Measurements from ENCODE around the gene CHCHD2. TPM values are rescaled to one million over a fixed set of nuclear protein-coding genes. Genes with fewer than 3 reads are reported as not detected.
"Not testable (repeated sequence)": the region's sequence is repeated elsewhere in the genome, so short reads cannot be mapped to it uniquely, and the experiment has no call there.

CHCHD2 gene
- total RNA-seq, 1 donor from 2014 or later = 268 TPM

DNA sequence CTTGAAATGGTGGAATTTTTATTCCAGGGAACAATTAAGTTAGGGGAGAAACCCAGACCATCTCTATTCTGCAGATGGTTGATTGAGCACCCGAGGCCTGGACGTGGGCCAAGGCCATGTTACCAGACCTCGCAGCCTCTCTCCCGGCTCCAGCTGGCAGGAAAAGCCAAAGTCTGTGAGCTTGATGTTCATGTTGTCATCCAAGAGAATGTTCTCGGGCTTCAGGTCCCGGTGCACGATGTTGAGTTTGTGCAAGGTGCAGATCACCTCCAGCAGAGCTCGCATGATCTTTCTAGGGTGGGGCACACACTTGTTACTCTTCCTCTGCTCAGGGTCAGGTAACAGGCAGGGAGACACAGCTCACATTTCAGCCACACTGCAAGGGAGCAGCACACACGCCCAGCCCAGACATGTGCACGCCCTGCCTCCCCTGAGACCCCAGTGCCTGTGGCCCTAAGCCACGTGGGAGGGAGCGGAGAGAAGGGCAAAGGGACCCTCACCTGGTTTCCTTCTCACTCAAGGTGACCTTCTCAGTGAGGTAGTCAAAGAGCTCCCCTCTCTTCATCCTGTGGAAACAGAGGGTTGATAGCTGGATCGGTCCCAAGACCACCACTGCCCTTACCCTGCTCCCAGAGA lies 23.0 kb downstream of the CHCHD2 start:
- peak; percentile 82 for DNase-seq

DNA sequence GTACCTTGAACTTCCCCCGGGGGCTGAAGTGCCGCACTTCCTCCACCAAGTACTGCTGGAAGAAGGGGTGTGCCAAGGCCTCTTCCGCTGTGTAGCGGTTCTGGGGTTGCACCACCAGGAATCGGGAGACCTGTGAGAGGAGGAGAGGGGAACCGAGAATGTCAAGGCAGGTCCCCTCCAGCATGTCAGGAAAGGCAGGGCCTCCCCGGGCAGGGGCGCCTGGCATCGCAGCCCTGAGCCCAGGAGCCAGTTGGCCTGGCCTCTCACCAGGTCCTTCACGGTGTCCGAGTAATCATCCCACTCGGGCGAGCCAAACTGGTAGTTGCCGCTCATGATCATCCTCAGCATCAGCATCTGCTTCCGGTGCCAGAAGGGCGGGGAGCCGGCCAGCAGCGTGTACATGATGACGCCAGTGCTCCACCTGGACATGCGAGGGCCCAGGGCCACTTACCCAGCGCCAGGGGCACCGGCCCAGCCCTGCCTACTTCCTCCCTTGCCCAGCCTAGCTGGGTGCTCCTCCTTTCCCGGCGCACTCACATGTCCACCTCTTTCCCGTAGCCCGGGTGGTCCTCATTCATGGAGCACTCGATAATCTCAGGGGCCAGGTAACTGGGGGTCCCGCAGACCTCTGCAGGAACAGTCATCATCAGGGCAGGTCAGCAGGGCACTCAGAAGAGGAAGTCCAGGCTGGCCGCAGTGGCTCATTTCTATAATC lies 24.5 kb downstream of the CHCHD2 start:
- DNase-seq = no peak

DNA sequence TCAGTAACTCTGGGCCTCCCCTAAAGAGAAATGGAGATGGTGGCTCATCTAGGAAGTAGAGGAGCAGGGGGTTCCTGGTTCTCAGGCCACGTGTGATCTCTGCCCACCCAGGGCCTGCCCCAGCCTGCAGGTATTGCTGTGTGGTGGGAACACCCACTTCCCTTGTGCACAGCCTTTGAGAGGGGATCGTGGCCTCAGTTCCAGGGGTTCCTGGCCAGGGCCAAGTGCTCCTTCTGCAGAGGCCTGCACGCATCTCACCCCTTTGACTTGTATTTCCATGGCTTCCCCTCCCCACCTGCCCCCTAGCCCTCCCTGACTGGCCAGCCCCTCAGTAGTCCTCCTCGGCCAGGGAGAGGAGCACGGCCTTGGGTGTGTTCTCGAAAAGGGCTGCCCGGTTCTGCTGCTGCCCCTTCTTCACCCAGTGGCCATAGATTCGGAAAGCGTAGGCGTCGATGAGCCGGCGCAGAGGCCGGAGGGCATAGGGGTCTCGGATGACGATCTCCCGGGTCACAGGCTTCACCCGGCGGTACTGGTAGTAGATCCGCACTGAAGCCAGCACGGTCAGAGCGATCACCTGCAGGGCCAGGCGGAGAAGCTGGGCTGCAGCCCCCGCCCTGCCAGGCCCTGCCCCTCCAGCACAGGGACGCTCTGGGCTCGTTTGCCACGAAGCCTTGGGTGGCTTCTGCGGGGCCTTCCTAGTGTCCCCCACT lies 25.4 kb downstream of the CHCHD2 start:
- not testable (repeated sequence) for DNase-seq

DNA sequence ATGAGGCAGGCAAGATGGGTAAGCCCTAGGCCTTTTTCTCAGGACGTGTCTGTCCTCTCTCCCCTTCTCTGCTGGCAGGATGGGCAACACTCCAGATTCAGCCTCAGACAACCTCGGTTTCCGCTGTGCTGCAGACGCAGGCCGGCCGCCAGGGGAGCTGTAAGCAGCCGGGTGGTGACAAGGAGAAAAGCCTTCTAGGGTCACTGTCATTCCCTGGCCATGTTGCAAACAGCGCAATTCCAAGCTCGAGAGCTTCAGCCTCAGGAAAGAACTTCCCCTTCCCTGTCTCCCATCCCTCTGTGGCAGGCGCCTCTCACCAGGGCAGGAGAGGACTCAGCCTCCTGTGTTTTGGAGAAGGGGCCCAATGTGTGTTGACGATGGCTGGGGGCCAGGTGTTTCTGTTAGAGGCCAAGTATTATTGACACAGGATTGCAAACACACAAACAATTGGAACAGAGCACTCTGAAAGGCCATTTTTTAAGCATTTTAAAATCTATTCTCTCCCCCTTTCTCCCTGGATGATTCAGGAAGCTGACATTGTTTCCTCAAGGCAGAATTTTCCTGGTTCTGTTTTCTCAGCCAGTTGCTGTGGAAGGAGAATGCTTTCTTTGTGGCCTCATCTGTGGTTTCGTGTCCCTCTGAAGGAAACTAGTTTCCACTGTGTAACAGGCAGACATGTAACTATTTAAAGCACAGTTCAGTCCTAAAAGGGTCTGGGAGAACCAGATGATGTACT lies 26.7 kb downstream of the CHCHD2 start:
- peak; percentile 58 for DNase-seq

DNA sequence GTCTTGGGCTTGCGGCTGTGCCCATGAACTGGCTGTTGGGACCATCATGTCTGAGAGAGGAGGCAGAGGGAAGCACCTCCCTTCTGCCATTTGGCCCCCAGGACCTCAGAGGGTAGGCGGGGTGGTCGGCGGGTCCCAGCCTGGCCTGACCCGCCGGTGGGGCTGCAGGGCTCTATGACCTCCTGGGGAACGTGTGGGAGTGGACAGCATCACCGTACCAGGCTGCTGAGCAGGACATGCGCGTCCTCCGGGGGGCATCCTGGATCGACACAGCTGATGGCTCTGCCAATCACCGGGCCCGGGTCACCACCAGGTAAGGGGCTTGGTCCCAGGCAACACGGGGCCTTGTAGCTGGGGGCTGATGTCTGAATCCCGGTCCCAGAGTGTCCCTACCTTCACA lies 28.1 kb downstream of the CHCHD2 start:
- DNase-seq = no peak

DNA sequence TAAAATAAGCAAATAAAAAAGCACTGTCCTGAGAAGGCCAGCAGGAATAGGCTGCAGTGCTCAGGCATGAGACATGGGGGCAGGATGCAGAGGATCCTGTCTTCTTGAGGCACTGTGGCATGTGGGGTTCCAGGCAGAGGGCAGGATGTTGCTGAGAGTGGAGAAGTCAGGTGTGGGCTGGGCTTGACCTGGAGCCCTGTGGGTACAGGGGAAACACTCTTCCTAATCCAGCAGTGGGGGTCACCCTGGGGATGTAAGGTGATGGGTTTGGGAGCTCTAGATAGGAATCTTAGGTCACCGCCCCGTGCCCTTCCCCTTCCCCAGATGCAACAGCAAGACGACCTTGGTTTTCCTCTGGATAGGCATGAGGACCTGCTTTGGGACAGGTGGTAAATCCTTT lies 28.6 kb downstream of the CHCHD2 start:
- DNase-seq = no peak

DNA sequence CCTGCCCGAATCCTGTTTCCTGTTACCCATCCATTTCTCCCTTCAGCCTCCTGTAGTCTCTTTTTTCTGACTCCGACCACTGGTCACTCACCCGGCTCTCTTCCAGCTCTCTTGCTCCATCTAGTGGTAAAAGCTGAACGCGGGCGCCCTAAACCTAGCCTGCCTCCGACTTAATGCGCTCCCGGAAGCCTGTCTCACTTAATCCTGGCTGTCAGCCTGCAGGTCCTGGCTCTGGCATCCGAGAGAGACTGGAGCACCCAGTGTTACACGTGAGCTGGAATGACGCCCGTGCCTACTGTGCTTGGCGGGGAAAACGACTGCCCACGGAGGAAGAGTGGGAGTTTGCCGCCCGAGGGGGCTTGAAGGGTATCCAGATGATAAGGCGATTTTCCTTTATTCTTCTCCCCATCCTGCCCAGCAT lies 31.9 kb downstream of the CHCHD2 start:
- DNase-seq = peak; percentile 88

DNA sequence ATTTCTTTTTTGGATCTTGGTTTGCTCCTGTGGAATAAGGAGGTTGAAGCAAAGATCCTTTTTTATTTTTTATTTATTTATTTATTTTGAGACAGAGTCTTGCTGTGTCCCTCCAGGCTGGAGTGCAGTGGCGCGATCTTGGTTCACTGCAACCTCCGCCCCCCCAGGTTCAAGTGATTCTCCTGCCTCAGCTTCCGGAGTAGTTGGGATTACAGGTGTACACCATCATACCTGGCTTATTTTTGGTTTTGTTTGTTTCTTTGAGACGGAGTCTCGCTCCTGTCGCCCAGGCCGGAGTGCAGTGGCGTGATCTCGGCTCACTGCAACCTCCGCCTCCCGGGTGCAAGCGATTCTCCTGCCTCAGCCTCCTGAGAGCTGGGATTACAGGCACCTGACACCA lies 39.9 kb downstream of the CHCHD2 start:
- not testable (repeated sequence) for DNase-seq

DNA sequence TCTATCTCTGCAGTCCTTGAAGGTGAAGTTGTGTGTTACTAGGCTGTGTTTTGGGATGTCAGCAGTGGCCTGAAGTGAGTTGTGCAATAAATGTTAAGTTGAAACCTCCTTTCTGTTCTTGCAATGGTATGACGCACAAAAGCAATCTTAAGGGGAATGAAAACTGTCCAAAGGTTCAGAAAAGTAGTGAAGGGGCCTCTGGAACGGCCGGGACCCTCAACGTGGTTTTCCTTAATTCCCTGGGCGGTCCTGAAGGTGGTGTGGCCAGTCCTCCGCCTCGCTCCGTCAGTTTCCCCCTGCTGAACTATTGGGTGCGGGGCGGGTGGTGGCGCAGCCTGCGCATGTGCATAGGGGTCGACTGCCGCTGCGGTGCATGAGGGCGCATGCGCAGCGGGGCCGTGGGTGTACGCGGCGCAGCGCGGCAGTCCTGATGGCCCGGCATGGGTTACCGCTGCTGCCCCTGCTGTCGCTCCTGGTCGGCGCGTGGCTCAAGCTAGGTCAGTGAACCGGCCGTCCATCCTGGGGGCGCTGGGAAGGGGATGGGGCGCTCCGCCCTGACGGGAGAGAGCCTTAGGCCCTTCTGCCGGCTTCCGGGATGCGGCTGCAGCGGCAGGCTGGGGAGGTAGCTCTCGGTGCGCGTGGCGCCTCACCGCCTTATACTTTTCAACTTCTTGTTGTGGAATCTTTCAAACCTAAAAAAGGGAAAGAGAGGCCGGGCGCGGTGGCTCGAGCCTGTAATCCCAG lies 42.2 kb downstream of the CHCHD2 start, which contains the start of gene SUMF2:
SUMF2 (plus strand) TSS at position 405 of the 744 bp plus-strand sequence; CDS start at position 431, 26 bp downstream.
- peak; percentile 97 for DNase-seq

DNA sequence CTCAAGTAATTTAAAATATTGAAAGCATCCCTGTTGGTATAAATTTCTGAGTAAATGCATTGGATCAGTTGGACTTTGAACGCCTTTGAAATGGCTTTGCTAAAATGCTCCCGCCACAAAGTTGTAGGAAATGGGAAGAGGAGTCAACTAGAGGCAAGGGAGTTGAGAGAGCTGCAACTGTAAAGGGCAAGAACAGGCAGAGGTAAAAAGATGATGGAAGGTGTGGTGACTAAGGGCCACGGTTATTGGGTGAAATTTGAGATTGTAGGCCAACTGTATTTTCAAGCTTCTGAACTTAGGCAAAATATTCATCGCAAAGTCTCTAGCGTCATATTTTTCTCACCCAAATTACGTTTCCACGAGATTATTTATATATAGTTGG lies 42.8 kb downstream of the CHCHD2 start:
- no peak for DNase-seq

DNA sequence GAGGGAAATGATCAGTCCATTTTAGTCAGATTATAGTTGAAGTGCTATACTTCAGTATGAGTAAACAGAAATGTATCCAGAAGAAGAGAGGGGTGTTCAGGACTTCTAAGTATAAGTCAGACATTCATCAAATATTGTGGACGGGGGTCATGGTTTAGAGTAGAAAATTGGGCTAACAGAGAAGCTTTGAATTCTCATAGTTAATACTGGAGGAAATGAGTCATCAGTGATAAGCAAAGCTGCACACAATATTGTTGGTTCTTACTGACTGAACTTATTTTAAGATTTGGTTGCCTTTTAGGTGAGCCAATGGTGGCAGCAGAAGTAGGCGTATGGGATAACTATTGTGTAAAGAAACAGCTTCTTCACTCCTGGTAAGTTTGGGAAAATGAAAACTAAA lies 43.9 kb downstream of the CHCHD2 start:
- DNase-seq = no peak

DNA sequence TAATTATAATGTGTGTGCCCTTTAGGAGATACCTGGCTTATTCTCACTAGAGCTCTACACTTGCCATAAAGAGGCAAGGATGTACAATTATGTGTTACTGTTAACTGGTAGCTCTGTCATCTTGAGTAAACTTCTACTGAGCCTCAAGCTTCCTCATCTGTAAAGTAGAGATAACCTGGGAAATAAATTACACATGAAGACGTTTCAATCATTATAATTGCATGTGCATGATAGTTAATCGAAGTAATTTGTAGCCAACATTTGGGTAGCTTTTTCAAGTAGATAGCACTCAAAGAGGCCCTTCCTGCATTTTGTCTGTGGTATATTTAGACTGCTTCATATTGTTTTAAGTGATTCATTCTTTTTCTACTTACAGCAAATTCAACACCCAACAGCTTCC lies 52.3 kb downstream of the CHCHD2 start:
- no peak for DNase-seq

DNA sequence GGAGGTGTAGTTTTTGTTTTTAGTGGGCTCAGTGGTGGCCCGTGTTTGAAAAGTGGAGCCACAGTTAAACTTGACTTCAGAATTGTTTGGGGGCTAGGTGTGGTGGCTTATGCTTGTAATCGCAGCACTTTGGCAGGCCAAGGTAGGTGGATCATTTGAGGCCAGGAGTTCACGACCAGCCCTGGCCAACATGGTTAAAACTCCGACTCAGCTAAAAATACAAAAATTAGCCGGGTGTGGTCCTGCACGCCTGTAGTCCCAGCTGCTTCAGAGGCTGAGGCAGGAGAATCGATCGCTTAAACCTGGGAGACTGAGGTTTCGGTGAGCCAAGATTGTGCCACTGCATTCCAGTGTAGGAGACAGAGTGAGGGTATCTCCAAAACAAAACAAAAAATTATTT lies 52.9 kb downstream of the CHCHD2 start:
- no peak for DNase-seq

Small RNAs within 50 kb of the gene (small RNA-seq; reads per million reads assigned to genes)
- gene SNORA15 (ENCODE audit: low replicate concordance) = 0.05 reads per million
- not detected for gene SNORA22B (ENCODE audit: low replicate concordance)

Other genes starting within 250 kb of the CHCHD2 start
- gene SEPTIN14, start 243.7 kb downstream of the CHCHD2 start, total RNA-seq = not detected
- gene ZNF713, start 219.0 kb downstream of the CHCHD2 start, total RNA-seq = 15.1 TPM
- gene MRPS17, start 154.6 kb downstream of the CHCHD2 start, total RNA-seq = 12.9 TPM
- 177 TPM for gene NIPSNAP2, start 141.9 kb downstream of the CHCHD2 start, total RNA-seq
- gene PSPH, start 55.0 kb downstream of the CHCHD2 start, total RNA-seq = 16.2 TPM
- gene CCT6A, start 54.7 kb downstream of the CHCHD2 start, total RNA-seq = 118 TPM
- 53.5 TPM for gene SUMF2, start 42.2 kb downstream of the CHCHD2 start, total RNA-seq
- gene PHKG1, start 13.5 kb downstream of the CHCHD2 start, total RNA-seq = 65.2 TPM
- gene NUPR2, start 9.9 kb upstream of the CHCHD2 start, total RNA-seq = not detected

Data from tongue (tissue), 3 donors.